ENCODE measurements around the gene CCDC158. TPM values are rescaled to one million over a fixed set of nuclear protein-coding genes. Genes with fewer than 3 reads are reported as not detected.

CCDC158 gene
- total and polyA plus RNA-seq, 2 of the 4 experiments (the other 2 are of a cell fraction): not detected

- H2BK15ac ChIP-seq (ENCODE audit: low read depth, low read length): no peak overlapping the region
- intact Hi-C loops (cut with micrococcal nuclease) (no loop called here), in situ Hi-C loops (cut with MboI; ENCODE audit: low sequenced_read_pairs) (no loop called here), dilution Hi-C loops (cut with HindIII; ENCODE audit: low sequenced_read_pairs, unreplicated experiment) (no loop called here)
- H3K27ac ChIP-seq (ENCODE audit: insufficient read depth, low read length): no peak overlapping the region
- H2AK5ac ChIP-seq (ENCODE audit: low read depth, low read length): no peak overlapping the region
- H3K9me3 ChIP-seq (ENCODE audit: control insufficient read depth, insufficient read depth, low read length): no peaks in the 10 kb centered on the region
- H2BK20ac ChIP-seq (ENCODE audit: low read depth, low read length): no peak overlapping the region
- no peaks in the 10 kb centered on the region for H3K4me1 ChIP-seq (ENCODE audit: control insufficient read depth, insufficient read depth, low read length)
- no peak for TF ChIP-seq MAZ (IDR thresholded peaks at IDR 0.05; ENCODE audit: borderline replicate concordance, low read depth, low read length)
- H3K18ac ChIP-seq (ENCODE audit: low read depth, low read length): no peak overlapping the region
- ChIA-PET POLR2A (ENCODE audit: unreplicated experiment) (no interaction called here), CTCF (no interaction called here)
- no peak overlapping the region for H2AK9ac ChIP-seq (replicated peaks; ENCODE audit: low read depth, low read length, poor library complexity)
- no peak overlapping the region for H4K5ac ChIP-seq (ENCODE audit: low read depth, low read length)
- no peak overlapping the region for H4K91ac ChIP-seq (ENCODE audit: insufficient read depth, low read depth, low read length)
- ATAC-seq (ENCODE audit: low read depth) (no peak), DNase-seq (no peak)
- peaks cover 43% of the 10 kb centered on the region for H3K27me3 ChIP-seq (ENCODE audit: control insufficient read depth, insufficient read depth, low read length)
- 70% methylated on average over 2 of the region's 6 CpGs; no CpG with 5 or more reads in 1 of the 2 experiments for WGBS, 2 experiments (ENCODE audit: extremely low coverage in 2 of 2, insufficient read length in 1 of 2)
- no peak overlapping the region for H3K9ac ChIP-seq (ENCODE audit: low read depth, low read length)
- H2BK120ac ChIP-seq (ENCODE audit: low read depth, low read length): no peak overlapping the region
- no peak overlapping the region for H3K4me2 ChIP-seq (ENCODE audit: low read depth, low read length)
- no peak overlapping the region for H3K14ac ChIP-seq (replicated peaks; ENCODE audit: low read depth, low read length)
- no peak overlapping the region for H2BK5ac ChIP-seq (ENCODE audit: low read depth, low read length, poor library complexity, severe bottlenecking)
- H3K9me1 ChIP-seq (ENCODE audit: insufficient read depth, low read length): no peaks in the 10 kb centered on the region
- H3K36me3 ChIP-seq (ENCODE audit: control insufficient read depth, insufficient read depth, low read length): no peaks in the 10 kb centered on the region
- no peak overlapping the region for H3K23ac ChIP-seq (ENCODE audit: low read depth, low read length)
- no TSS peak for BruUV-seq (replicated peaks)
- no peaks in the 10 kb centered on the region for H4K20me1 ChIP-seq (ENCODE audit: insufficient read depth, low read length)
- no peaks in the 10 kb centered on the region for H3K79me1 ChIP-seq (ENCODE audit: low read depth in 1 of 2, low read length in 2 of 2)
- H4K8ac ChIP-seq (ENCODE audit: low read depth in 2 of 2, low read length in 2 of 2): no peak overlapping the region
- H3K56ac ChIP-seq (ENCODE audit: extremely low read depth, insufficient read depth, low read length): no peak overlapping the region
- no peak overlapping the region for H3K4me3 ChIP-seq (ENCODE audit: insufficient read depth, low read depth, low read length)
- H2AFZ ChIP-seq (replicated peaks; ENCODE audit: low read length, poor library complexity): no peak overlapping the region
- no peak overlapping the region for H3K4ac ChIP-seq (ENCODE audit: low read depth, low read length)
Measured at GRCh38 chr4:76267811-76268210, 153.1 kb downstream of the CCDC158 start.
